MCF 10A (cell line): ENCODE results near the gene LNPEP. TPM values are rescaled to one million over a fixed set of nuclear protein-coding genes. Genes with fewer than 3 reads are reported as not detected.

Experiments used
- BruUV-seq: library from RNA; stranded (reverse); fragments of 400-500 nt; replicated peaks from 2 replicates; lab custom pipeline; 2021; lab: Mats Ljungman, UMichigan
- CTCF ChIA-PET: fragments of 300-600 bp; sonication (Branson Sonifier 250); formaldehyde crosslinking; extraction: SDS; loops from one replicate; lab custom pipeline; 2021; ENCODE audit warnings: antibody characterized with exemption, inconsistent platforms; lab: Yijun Ruan, JAX
- POLR2A ChIA-PET: fragments of 300-600, 350-650 bp; sonication (Branson Sonifier 250); formaldehyde crosslinking; extraction: SDS; loops from one replicate; lab custom pipeline; 2020; ENCODE audit warnings: antibody characterized with exemption, inconsistent platforms; lab: Yijun Ruan, JAX
- DNase-seq: peaks from one replicate; pipeline ENCODE4 v3.0.0-alpha.2; 2018; ENCODE audit not compliant: unreplicated experiment
- H3K27ac Mint-ChIP-seq: one replicate; pipeline ENCODE4 v1.8.0; 2022; ENCODE audit warnings: mild to moderate bottlenecking, low read depth, mixed read lengths; ENCODE audit not compliant: unreplicated experiment
- H3K27me3 Mint-ChIP-seq: one replicate; pipeline ENCODE4 v1.8.0; 2022; ENCODE audit warnings: mixed read lengths; ENCODE audit not compliant: insufficient read depth, unreplicated experiment
- H3K36me3 Mint-ChIP-seq: one replicate; pipeline ENCODE4 v1.8.0; 2022; ENCODE audit warnings: mild to moderate bottlenecking, moderate library complexity, mixed read lengths; ENCODE audit not compliant: insufficient read depth, unreplicated experiment
- H3K4me1 Mint-ChIP-seq: one replicate; pipeline ENCODE4 v1.8.0; 2022; ENCODE audit warnings: mixed read lengths; ENCODE audit not compliant: insufficient read depth, unreplicated experiment
- H3K4me3 Mint-ChIP-seq: one replicate; pipeline ENCODE4 v1.8.0; 2022; ENCODE audit warnings: mild to moderate bottlenecking, moderate library complexity, mixed read lengths; ENCODE audit not compliant: unreplicated experiment
- H3K9me3 Mint-ChIP-seq: one replicate; pipeline ENCODE4 v1.8.0; 2022; ENCODE audit warnings: mixed read lengths; ENCODE audit not compliant: unreplicated experiment
- CTCF ChIP-seq: fragments of 200-600 bp; IDR thresholded peaks from one replicate; pipeline ENCODE4 v1.8.0; 2022; ENCODE audit warnings: antibody characterized with exemption, mild to moderate bottlenecking; ENCODE audit not compliant: unreplicated experiment
- intact Hi-C: fragments of 100-400 bp; cut with micrococcal nuclease; formaldehyde crosslinking; loops from 2 replicates; pipeline ENCODE4 v1.14.1; 2022
- total RNA-seq: library from RNA; stranded (reverse); gene quantifications from 2 replicates; pipeline ENCODE4 v1.2.3, GENCODE V29; 2022

LNPEP gene
- total RNA-seq, 1 experiment from 2014 or later, result 26.4 TPM

- POLR2A ChIA-PET, result no interaction called here
- intact Hi-C loops, result loop anchor here (5.0 kb wide), 1 partner anchor 167 kb away; no protein-coding TSS in a partner anchor
- Mint-ChIP-seq H3K27me3 (no peaks in the 10 kb centered on the region), H3K4me3 (no peak overlapping the region), H3K4me1 (no peaks in the 10 kb centered on the region), H3K9me3 (no peaks in the 10 kb centered on the region), H3K27ac (no peak overlapping the region), H3K36me3 (peaks cover 64% of the 10 kb centered on the region)
- CTCF ChIA-PET, result interaction anchor here (0.6 to 3.5 kb wide), 6 partner anchors 10 to 148 kb away, joined by 3 to 25 read pairs (median 3); no protein-coding TSS in a partner anchor
- DNase-seq, result no peak
- no peak for TF ChIP-seq CTCF
- no TSS peak for BruUV-seq
Measured at GRCh38 chr5:96995419-96995818, 59.5 kb downstream of the LNPEP start.

DNA sequence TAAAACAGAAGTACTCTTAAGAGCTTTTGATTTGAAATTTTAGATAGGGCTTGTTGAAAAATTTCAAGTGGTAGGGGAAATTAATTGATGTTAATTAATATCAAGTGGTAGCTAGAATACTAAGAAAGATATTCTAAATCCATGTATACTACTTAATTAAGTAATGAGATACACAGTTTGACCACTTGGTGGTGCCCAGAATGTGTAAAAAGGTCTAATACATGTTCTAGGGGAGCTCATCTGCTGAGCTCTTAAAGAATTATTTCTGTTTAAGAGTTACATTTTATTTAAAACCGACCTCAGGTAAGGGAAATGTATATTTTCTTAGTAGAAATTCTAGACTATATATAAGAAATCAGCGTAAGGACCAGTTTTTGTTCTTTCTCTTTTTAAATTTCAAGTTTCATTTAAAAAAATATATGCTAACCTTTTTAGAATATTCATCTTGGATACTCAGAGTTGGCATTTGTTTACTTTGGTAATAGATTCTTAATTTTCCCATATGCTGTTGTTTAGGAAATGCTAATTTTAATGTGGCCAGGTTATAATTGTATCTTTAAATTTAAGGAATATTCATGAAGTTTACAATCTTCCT is 61.5 kb downstream of the LNPEP start:
- Mint-ChIP-seq H3K4me3 (no peak overlapping the region), H3K36me3 (peaks cover 47% of the 10 kb centered on the region), H3K9me3 (no peaks in the 10 kb centered on the region), H3K27me3 (no peaks in the 10 kb centered on the region), H3K27ac (no peak overlapping the region), H3K4me1 (no peaks in the 10 kb centered on the region)
- peak; percentile 36 for TF ChIP-seq CTCF
- intact Hi-C loops, result loop anchor here (1.0 to 5.0 kb wide), 3 partner anchors 128 to 165 kb away; partner anchors contain the start of gene LIX1
- BruUV-seq, result no TSS peak
- ChIA-PET CTCF (interaction anchor here (0.6 to 3.5 kb wide), 27 partner anchors 9 to 1718 kb away, joined by 3 to 25 read pairs (median 4); partner anchors contain the start of gene LIX1), POLR2A (interaction anchor here (0.7 to 0.9 kb wide), 3 partner anchors 61 to 189 kb away, joined by 3 to 4 read pairs (median 4); partner anchors contain the start of genes ERAP1 and LNPEP)
- DNase-seq, result peak; percentile 50

- H3K27me3 Mint-ChIP-seq, result no peaks in the 10 kb centered on the region
- BruUV-seq, result no TSS peak
- H3K27ac Mint-ChIP-seq, result no peak overlapping the region
- no peak overlapping the region for H3K4me3 Mint-ChIP-seq
- DNase-seq, result no peak
- peaks cover 34% of the 10 kb centered on the region for H3K36me3 Mint-ChIP-seq
- intact Hi-C loops, result loop anchor here (5.0 kb wide), 1 partner anchor 162 kb away; no protein-coding TSS in a partner anchor
- CTCF ChIA-PET, result interaction anchor here (1.9 kb wide), 1 partner anchor 142 kb away, joined by 6 read pairs; the partner anchor contains the start of gene LIX1
- H3K9me3 Mint-ChIP-seq, result no peaks in the 10 kb centered on the region
- POLR2A ChIA-PET, result no interaction called here
- H3K4me1 Mint-ChIP-seq, result no peaks in the 10 kb centered on the region
- TF ChIP-seq CTCF, result no peak
Measured at GRCh38 chr5:96999856-97000255, 64.0 kb downstream of the LNPEP start.

- BruUV-seq, result no TSS peak
- ChIA-PET CTCF (no interaction called here), POLR2A (no interaction called here)
- intact Hi-C loops, result no loop called here
- H3K36me3 Mint-ChIP-seq, result peaks cover 33% of the 10 kb centered on the region
- H3K4me3 Mint-ChIP-seq, result no peak overlapping the region
- no peaks in the 10 kb centered on the region for H3K27me3 Mint-ChIP-seq
- no peak for TF ChIP-seq CTCF
- H3K9me3 Mint-ChIP-seq, result no peaks in the 10 kb centered on the region
- no peak for DNase-seq
- H3K4me1 Mint-ChIP-seq, result no peaks in the 10 kb centered on the region
- H3K27ac Mint-ChIP-seq, result no peak overlapping the region
Measured at GRCh38 chr5:97000391-97000790, 64.5 kb downstream of the LNPEP start.
